ENCODE measurements around the gene PKIG.

- TF ChIP-seq CTCF (IDR thresholded peaks at IDR 0.05) (no peak), POLR2A (IDR thresholded peaks at IDR 0.05) (no peak)
Observed at GRCh38 chr20:44571362-44571988, 10.9 kb upstream of the PKIG start.

All from adrenal gland (tissue), 5 donors.